Amniotic stem cell (primary cell): Measurements from ENCODE around the gene TRAPPC5.

ENCODE experiments used
- DNase-seq: peaks from one replicate; lab custom pipeline; 2025; lab: John Stamatoyannopoulos, UW

The TRAPPC5 gene

GRCh38 chr19:7645656-7646425 lies 34.8 kb upstream of the TRAPPC5 start:
- no peak for DNase-seq

- DNase-seq = no peak
These were observed 34.3 kb upstream of the TRAPPC5 start for GRCh38 chr19:7646426-7646700.

- no peak for DNase-seq
These were observed 33.5 kb upstream of the TRAPPC5 start for GRCh38 chr19:7647156-7647555.

- DNase-seq = no peak
These were observed 32.2 kb upstream of the TRAPPC5 start for GRCh38 chr19:7648265-7649014.

GRCh38 chr19:7650148-7650547 lies 30.5 kb upstream of the TRAPPC5 start:
- no peak for DNase-seq

- DNase-seq = peak; percentile 6
These were observed 28.5 kb upstream of the TRAPPC5 start for GRCh38 chr19:7652061-7652641.

- DNase-seq = no peak
These were observed 26.2 kb upstream of the TRAPPC5 start for GRCh38 chr19:7654401-7654800.

- DNase-seq = no peak
These were observed 25.1 kb upstream of the TRAPPC5 start for GRCh38 chr19:7655581-7655980.

GRCh38 chr19:7657131-7657751 lies 23.4 kb upstream of the TRAPPC5 start:
- DNase-seq = no peak

GRCh38 chr19:7658219-7658686 lies 22.4 kb upstream of the TRAPPC5 start:
- DNase-seq = no peak

- no peak for DNase-seq
These were observed 18.7 kb upstream of the TRAPPC5 start for GRCh38 chr19:7661744-7662538.

GRCh38 chr19:7662657-7663056 lies 18.0 kb upstream of the TRAPPC5 start:
- no peak for DNase-seq

GRCh38 chr19:7663706-7664105 lies 16.9 kb upstream of the TRAPPC5 start:
- no peak for DNase-seq

GRCh38 chr19:7665076-7665475 lies 15.6 kb upstream of the TRAPPC5 start:
- peak; percentile 15 for DNase-seq

GRCh38 chr19:7668842-7669241 lies 11.8 kb upstream of the TRAPPC5 start, which contains the start of gene RETN:
Gene RETN (plus strand): TSS chr19:7669049. CDS start chr19:7669327, 278 bp downstream.
- no peak for DNase-seq

GRCh38 chr19:7669641-7670040 lies 11.0 kb upstream of the TRAPPC5 start:
- DNase-seq = no peak

- DNase-seq = no peak
These were observed 10.4 kb upstream of the TRAPPC5 start for GRCh38 chr19:7670150-7670783.

- DNase-seq = no peak
These were observed 9.8 kb upstream of the TRAPPC5 start for GRCh38 chr19:7670790-7671189.

- DNase-seq = no peak
These were observed 8.1 kb upstream of the TRAPPC5 start for GRCh38 chr19:7672522-7672921.

- no peak for DNase-seq
These were observed 6.3 kb upstream of the TRAPPC5 start for GRCh38 chr19:7674010-7675005.
